Suppressor macrophage treated with lipopolysaccharide for 1 hour (primary cell): ENCODE data around the gene DEPDC1.
A peak's percentile ranks its signal among the peaks of the same experiment; 100 is the strongest.
"Not testable (repeated sequence)": the region's sequence is repeated elsewhere in the genome, so short reads cannot be mapped to it uniquely, and the experiment has no call there.

Source experiments
- DNase-seq, 3 donors: peaks; one replicate each; pipeline ENCODE4 v3.0.0-alpha.2; 2020 to 2022

The DEPDC1 gene, protein sequence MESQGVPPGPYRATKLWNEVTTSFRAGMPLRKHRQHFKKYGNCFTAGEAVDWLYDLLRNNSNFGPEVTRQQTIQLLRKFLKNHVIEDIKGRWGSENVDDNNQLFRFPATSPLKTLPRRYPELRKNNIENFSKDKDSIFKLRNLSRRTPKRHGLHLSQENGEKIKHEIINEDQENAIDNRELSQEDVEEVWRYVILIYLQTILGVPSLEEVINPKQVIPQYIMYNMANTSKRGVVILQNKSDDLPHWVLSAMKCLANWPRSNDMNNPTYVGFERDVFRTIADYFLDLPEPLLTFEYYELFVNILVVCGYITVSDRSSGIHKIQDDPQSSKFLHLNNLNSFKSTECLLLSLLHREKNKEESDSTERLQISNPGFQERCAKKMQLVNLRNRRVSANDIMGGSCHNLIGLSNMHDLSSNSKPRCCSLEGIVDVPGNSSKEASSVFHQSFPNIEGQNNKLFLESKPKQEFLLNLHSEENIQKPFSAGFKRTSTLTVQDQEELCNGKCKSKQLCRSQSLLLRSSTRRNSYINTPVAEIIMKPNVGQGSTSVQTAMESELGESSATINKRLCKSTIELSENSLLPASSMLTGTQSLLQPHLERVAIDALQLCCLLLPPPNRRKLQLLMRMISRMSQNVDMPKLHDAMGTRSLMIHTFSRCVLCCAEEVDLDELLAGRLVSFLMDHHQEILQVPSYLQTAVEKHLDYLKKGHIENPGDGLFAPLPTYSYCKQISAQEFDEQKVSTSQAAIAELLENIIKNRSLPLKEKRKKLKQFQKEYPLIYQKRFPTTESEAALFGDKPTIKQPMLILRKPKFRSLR

DNA sequence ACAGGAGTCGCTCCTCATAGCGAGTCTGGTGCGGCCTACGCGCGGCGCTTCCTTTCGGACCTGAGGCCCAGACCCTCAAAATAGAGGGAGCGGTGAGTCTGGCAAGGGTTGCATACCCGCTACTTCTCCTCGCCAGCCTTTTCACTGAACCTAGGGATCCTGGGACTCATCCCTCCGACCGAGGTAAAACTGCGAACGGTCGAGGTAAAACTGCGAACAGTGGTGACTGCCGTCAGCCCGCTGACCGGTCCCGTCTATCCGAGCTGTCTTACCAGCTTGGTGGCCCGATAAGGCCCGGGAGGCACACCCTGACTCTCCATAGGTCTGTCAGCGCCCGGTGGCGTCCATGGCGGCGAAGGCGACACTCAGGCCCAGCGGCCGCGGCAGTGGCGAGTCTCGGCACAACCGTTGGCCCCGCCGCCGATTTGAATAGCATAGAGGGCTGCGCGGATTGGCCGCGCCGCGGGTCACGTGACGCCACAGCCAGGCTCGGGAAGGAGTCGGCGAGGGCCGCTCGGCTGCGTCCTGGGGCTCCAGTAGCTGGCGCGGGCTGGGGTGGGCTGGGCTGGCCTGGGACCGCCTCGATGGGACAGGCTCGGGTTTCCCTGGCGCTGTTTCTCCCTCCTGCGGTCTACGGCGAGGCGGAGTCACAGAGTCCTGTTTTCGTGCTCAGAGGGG lies at the start of gene DEPDC1:
TSS of gene DEPDC1 (minus strand) at position 403 of the 678 bp plus-strand sequence. CDS start at position 320, 83 bp downstream.
- DNase-seq: peak; percentile 95 to 98 (median 97)

DNA sequence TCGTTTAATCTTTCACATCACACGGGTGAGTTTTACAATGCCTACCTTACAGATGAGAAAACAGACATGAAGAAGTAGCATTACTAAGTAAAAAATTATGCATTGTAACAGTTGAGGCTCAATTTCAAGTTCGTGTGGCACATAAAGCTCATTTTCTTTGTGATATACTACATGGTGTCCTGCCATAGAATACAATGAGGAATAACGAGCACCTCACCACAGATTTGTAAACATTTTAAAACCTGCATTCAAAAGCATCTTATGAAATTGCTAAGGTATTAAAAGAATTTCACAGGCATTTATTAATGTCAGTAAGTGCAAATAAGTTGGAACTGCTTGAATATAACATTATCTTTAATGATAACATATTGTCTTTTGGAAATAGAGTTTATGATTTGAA lies 47.8 kb upstream of the DEPDC1 start:
- no peak for DNase-seq

DNA sequence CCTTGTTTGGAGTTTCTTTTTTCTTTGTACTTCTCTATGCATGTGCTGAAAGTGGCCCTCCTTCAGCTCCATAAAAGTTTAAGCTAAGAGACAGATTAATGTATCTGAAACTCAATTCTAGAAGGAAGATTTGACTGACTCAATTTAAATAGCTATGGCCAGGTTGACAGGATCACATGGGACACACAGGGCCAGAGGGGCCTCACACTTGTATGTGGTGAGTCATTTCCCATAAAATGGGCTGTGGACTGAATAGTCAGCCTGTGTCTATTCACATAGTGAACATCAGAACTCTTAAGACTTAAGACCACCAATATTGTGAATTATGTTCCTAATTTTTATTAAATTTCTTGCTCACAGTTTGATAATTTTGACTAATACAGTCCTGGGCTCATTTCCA lies 45.7 kb upstream of the DEPDC1 start:
- DNase-seq: no peak

DNA sequence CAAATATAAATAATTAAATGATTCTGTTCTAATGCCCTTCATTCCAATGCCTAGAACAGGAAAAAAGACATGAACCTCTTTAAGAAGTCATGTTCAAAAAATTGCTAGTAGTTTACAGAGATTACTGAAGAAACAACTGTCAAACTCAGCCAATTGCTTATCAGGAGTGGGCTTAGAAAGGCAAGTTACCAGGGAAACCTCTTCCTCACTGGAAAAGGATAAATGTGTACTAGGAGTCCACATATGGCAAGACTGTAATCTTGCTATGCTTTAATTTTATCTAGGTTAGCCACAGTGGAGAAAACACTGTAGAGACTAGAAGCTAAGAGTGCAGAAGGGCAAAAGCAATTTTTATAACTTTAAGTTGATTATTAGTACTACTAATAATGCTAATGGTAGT lies 42.1 kb upstream of the DEPDC1 start:
- DNase-seq: no peak

DNA sequence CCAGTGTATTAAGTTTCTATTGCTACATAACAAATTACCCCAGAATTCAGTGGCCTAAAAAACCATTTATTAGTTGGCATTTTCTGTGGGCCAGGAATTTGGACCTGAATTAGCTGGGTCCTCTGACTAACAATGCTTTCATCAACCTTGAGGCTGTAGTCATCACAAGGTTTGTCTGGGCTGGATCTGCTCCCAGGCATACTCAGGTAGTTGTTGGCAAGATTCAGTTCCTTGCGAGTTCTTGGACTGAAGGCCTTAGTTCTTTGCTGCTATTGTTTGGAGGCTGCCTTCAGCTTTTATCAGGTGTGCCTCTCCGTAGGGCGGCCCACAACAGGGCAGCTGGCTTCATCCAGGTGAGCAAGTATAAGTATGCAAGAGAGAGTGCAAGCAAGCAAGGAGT lies 31.4 kb upstream of the DEPDC1 start:
- DNase-seq: no peak

DNA sequence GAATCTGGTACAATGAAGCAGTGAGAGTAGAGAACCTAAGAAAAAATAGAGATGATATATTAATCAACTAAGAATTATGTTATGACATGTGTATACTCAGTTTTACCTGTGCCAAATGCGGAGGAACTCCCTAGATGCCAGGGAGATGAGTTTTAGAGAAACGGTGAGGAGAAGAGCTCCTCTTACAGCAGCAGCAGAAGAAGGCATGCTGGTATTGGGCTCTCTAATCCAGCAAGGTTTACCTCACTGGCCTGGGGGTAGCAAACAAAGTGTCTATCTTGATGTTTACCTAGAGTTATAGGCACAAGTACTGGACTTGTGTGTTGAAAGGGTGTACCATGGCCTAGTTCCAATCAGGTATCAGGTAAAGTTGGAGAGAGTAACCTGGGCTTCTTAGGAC lies 28.9 kb upstream of the DEPDC1 start:
- no peak for DNase-seq

DNA sequence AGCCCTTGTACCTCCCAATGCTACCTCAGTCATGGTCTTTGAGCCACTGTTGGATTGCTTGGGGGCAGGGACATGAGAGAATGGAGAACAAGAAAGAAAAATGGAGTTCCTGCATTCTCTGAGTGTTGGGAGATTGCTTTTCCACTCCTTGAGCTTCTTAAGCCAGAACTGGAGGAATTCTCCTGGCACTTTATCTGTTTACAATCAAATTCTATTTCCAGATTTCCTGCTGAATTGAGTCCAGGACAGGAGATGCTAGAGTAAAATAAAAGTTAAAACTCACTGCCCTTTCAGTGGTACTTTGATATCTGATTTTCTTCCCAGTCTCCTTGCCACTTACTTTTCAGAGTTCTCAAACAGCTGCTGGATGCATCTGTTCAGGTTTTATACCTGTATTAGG lies 24.4 kb upstream of the DEPDC1 start:
- no peak for DNase-seq

DNA sequence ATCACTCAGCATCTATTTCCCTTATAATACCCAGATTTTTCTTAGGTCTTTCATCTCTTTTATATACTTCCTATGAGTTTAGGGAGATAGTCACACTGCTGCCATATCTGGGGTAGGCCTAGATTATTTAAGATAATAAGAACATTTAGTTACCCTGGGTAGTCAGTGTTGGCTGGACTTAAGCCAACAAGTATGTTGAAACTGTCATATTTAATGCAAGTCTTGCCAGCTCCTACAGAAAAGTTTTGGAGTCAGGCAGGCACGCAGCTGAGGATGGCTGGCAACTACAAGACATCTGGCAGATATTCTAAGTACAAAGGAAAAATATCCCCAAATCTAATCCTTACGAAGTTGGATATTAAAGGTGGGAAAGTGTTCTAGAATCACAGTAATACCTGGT lies 19.2 kb upstream of the DEPDC1 start:
- no peak for DNase-seq

DNA sequence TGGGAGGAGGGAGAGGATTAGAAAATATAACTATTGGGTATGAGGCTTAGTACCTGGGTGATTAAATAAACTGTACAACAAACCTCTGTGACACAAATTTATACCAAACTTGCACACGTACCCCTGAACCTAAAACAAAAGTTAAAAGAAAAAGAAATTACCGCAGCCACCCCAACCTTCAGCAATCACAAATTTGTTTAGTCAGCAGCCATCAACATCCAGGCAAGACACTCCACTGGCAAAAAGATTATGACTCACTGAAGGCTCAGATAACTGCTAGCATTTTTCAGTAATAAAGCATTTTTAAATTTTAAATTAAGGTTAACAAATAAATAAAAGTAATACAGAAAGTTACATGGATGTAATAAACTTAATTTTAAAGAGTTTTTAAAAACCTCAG lies 14.4 kb upstream of the DEPDC1 start:
- no peak for DNase-seq

DNA sequence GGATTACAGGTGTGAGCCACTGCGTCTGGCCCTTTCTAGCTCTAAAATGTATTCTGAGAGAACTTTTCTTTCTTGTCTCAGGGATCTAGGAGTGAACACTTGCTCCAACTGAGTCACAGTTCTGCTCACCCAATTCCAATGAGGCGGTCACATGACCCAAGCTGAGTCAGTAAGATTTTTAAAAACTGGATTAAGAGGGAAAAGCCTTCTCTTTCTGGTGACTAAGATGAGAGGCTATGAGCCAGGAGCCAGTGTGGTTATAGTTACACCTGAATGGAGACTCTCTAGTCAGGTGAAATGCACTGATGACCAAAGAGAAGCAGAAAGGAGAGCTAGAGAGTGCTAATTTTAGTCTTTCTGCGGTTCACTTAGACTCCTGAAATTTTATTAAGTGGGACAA lies 9.5 kb upstream of the DEPDC1 start:
- DNase-seq: no peak

DNA sequence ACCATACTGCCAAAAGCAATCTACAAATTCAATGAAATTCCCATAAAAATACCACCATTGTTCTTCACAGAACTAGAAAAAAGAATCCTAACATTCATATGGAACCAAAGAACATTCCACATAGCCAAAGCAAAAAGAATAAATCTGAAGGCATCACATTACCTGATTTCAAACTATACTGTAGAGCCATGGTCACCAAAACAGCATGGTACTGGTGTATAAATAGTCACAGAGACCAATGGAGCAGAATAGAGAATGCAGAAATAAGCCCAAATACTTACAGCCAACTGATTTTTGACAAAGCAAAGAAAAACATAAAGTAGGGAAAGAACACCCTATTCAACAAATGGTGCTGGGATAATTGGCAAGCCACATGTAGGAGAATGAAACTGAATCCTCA lies 6.2 kb upstream of the DEPDC1 start:
- no peak for DNase-seq

DNA sequence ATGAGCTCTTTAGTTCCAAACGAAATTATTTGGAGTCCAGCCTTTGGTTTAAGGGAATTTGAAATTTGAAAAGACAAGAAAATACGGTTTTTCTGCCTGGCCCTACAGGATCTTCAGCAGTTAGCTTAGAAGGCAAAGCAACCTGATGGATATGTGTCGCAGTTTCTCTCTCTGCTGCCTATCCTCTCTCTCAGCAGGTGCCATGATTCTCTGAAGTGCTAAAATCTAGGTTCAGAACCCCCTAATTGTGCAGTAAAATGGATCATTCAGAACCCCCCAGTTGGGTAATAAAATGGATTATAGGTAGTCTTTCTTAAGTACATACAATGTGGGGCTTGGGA lies 446 bp upstream of the DEPDC1 start:
- no peak for DNase-seq

DNA sequence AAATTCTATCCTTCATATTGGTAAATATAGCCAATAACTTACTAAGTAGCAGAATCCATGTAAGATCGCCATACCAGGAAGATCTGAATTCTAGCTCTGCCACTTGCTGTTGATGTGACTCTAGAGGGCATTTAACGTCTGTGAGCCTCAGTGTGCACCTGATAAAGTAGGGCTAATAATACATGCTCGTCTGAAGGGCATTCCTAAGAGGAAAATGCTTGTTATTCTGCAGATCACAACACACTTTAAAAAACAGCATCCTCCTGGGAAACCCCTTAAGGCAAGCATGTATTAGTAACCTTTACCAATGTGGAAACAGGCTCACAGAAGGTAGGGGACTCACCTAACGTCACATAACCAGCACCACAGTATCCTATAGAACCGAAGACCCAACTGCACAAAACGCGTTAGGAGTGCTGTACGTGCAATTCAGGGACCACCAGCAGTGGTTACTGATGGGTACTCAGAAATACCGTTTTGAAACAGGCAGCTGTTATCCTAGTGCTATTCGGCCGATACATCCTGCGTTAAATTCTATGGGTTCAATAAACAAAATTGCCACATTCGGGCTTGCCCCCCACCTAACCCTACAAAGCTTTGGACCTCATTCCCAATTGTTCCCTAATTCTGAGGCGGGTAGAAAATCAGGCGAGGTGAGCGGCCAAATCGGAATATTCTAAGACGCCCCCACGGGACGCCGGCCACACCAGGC lies 758 bp downstream of the DEPDC1 start:
- DNase-seq: peak in 1 of 3 donors; percentile 22

DNA sequence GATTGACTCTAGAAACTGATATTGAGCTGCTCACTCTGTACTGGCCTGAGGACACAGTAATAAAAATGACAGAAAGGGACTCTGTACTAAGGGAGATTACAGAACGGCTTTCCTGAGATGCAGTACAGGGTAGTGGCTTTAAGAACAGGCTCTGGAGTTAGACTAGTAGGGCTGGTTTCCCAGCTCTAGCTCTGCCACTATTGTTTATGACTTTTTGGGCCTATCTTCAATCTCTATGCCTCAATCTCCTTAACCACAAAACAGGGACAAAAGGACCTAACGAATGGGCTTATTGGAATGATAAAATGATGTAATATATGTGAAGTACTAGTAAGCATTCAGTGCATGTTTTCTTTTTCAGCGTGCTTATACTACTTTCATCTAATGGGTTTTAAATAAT lies 1.4 kb downstream of the DEPDC1 start:
- no peak for DNase-seq

DNA sequence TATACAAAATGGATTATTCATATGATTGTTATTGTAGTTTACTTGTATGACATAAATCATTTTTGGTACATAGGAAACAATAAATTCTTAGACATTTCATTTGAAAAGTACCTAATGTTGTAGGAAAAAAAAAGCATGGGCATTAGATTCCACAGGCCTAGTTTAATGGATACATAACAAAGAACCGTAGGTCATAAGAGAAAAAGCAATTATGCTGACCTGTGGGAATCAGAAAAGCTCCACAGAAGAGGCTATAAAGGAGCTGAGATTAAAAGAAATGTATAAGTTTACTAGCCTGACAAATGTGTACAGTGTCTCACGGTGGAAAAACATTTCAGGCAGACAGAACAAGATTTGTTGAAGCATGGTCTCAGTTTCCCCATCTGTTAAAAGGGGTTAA lies 3.7 kb downstream of the DEPDC1 start:
- DNase-seq: peak in 1 of 3 donors; percentile 10

DNA sequence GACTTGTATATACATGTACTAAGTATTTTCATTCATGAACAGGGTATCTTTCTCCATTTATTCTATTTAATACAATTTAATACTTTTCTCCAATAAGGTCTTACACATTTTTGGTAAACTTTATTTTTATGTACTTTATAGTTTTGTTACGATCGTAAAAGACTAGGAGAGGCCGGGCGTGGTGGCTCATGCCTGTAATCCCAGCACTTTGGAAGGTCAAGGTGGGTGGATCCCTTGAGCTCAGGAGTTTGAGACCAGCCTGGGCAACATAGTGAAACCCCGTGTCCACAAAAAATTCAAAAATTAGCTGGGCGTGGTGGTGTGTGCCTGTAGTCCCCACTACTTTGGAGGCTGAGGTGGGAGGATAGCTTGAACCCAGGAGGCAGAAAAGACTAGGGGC lies 4.6 kb downstream of the DEPDC1 start:
- DNase-seq: not testable (repeated sequence)

DNA sequence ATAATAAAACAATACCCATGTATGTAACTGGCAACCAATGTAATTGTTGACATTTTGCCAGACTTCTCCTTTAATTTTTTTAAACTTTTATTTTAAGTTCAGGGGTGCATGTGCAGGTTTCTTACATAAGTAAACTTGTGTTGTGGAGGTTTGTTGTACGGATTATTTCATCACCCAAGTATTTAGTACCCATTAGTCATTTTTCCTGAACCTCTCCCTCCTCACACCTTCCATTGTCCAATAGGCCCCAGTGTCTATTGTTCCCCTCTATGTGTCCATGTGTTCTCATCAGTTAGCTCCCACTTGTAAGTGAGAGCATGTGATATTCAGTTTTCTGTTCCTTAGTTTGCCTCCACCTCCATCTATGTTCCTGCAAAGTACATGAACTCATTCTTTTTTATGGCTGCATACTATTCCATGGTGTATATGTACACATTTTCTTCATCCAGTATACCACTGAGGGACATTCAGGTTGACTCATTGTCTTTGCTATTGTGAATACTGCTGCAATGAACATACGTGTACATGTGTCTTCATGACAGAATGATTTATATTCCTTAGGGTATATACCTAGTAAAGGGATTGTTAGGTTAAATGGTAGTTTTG lies 6.7 kb downstream of the DEPDC1 start:
- DNase-seq: peak in 1 of 3 donors; percentile 11

DNA sequence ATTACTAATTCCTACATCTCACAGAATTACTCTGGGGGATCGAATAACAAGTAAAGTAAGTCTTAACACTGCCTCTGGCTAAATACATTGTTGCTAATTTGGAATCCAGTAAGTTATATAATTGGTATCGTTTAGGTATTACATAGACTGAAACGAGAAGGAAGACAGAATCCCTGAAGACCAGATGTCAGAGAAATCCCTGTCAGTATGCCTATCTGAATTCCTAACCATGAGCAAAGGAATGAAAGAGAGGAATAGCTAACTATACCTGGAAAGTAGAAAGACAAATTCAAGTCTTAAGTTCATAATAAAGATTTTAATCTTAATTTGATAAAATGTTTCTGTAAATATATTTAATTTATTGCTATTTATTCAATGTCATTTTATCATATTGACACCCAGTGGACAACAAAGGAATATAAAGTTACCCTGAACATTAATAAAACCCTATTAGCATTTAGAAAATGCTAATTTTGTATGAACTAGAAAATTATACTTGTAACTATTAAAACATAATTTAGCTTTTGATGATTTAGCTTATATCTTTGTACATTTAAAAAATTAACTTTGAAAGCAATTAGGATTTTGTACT lies 11.4 kb downstream of the DEPDC1 start:
- DNase-seq: no peak

DNA sequence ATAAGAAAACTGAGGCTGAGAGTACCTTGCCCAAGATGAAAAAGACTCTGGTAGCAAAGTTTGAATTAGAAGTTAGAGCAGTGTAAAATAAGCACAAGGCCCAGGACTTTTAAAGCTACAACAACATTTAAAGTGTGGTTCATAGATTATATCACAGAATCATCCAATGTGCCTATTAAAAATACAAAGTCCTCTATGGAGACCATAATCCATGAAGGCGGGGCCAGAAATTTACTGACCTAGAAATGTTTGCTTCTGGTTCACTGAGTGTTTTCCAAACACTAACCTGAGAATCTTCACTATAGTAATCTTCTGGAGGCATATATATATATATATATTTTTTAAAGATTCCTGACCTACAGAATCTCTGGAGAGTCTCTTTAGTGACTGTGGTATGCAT lies 12.3 kb downstream of the DEPDC1 start:
- DNase-seq: no peak

DNA sequence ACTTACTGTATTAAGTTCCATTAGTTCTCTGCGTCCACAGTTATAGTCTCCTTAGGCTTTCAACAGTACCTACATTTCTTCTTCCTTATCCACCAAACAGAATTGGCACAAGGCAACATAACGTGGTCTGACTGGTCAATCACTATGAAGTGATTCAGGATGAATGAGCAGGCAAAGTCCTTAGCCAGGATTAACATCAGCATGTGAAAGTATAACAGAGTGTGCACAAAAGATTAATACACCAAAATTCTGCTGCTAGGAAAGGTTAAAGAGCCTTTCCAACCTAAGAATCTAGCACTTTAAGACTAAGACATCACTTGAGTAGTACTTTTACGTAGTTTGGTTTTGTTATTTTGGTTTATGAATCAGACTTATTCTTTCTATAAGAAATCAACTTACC lies 15.8 kb downstream of the DEPDC1 start:
- no peak for DNase-seq

DNA sequence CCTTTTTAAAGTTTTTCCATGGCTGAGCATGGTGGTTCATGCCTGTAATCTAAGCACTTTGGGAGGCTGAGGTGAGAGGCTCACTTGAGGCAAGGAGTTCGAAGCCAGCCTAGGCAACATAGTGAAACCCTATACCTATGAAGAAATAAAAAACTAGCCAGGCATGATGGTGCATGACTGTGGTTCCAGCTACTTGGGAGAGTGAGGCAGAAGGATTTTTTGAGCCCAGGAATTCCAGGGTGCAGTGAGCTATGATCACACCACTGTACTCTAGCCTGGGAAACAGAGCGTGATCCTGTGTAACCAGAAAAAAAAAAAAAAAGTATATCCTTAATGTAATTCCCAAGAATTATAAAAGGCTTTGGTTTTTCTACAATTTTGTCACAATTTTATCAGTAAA lies 17.4 kb downstream of the DEPDC1 start:
- DNase-seq: no peak

DNA sequence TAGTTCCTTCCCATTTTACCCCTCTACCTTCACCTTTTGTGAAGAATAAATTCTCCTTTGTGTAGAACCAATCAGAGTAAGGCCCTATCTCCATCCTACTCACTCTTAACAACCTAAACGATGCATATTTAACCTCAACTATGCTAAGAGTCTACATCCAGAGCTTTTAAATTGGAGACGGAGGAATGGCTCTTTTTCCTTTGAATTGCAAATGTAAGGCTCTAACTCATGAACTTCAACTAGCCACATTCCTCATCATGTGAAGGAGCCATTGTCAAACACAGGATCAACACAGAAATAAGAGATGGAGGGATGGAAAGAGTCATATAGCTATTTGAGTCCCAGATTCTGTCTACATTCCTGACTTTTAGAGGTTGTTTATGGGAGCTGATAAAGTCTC lies 18.2 kb downstream of the DEPDC1 start:
- no peak for DNase-seq
